Heart left ventricle (tissue), 13 donors: ENCODE data around the gene DNAH17.

ENCODE experiments used
- POLR2A ChIP-seq, 2 donors: fragments of 450-650 bp; IDR thresholded peaks; one replicate each; pipeline ENCODE4 v1.6.1; 2017; ENCODE audit warnings: antibody characterized with exemption in 2 of 2, mild to moderate bottlenecking in 2 of 2, moderate library complexity in 2 of 2
- TF ChIP-seq, protein P1 (sequence below), 12 donors: fragments of 200-600 bp; sonication (generic) in 4 of 12; IDR thresholded peaks; one replicate each; pipeline versions ENCODE4 v1.5.0 to v1.8.0; 2018 to 2022; ENCODE audit warnings: antibody characterized with exemption in 12 of 12, mild to moderate bottlenecking in 5 of 12
- donor health status: ischemic (EF 13 %, LVEDD 7.1; RV severe dilation, severe dysfunction).
- donor health status: DM: no; HTN: yes; CAD: no.
- donor health status: DM: no; HTN: no; CAD: no.
- donor health status: ischemic (EF 25% LVEDD 6.9; RV normal size, moderate dysfunction).
- donor health status: ischemic (EF 25% LVEDD 5.7; RV mildly dilated, moderate dysfunction).
- donor health status: ischemic (EF 35%, LVEDD 5.7; RV mildly dilated, moderate dysfunction).
- donor health status: nonischemic (EF 11% LVEDD 7.7; RV severe dilation, severe dysfunction).
- donor health status: DM: yes; HTN: yes; CAD: no.
- donor health status: PGD.
- donor health status: ischemic (EF 29% LVEDD 5.4; RV normal size, mild dysfunction).
- donor health status: nonischemic (EF 23%, LVEDD 6.1; RV moderate dilation, normal function).

DNA sequence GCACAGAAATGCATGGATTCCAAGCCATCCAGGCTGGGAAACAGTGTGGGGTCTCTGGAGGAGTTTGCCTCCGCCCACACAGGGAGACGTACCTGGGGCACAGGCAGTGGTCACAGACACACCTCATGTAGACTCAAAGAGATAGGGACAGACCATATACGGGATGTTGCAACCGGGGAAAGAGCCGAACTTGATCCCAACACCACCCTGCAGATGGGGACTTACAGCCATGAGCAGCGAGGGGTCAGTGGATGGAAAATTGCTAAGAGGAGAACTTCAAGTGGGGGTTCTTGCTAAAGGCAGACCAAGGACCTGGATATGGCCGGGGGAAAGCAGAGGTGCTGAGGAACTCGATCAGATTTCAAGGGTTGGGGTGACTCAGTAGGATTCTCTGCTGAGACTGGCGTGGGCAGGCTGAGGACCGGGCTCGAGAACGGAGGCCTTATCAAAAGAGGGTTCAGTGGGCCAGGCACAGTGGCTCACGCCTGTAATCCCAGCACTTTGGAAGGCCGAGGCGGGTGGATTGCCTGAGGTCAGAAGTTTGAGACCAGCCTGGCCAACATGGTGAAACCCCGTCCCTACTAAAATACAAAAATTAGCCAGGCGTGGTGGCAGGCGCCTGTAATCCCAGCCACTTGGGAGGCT is 12.0 kb upstream of the DNAH17 start:
- TF ChIP-seq, protein P1, sequence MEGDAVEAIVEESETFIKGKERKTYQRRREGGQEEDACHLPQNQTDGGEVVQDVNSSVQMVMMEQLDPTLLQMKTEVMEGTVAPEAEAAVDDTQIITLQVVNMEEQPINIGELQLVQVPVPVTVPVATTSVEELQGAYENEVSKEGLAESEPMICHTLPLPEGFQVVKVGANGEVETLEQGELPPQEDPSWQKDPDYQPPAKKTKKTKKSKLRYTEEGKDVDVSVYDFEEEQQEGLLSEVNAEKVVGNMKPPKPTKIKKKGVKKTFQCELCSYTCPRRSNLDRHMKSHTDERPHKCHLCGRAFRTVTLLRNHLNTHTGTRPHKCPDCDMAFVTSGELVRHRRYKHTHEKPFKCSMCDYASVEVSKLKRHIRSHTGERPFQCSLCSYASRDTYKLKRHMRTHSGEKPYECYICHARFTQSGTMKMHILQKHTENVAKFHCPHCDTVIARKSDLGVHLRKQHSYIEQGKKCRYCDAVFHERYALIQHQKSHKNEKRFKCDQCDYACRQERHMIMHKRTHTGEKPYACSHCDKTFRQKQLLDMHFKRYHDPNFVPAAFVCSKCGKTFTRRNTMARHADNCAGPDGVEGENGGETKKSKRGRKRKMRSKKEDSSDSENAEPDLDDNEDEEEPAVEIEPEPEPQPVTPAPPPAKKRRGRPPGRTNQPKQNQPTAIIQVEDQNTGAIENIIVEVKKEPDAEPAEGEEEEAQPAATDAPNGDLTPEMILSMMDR (IDR thresholded peaks at IDR 0.05) = no peak
- no peak for TF ChIP-seq POLR2A (IDR thresholded peaks at IDR 0.05)
